CD14-positive monocyte (primary cell): Measurements from ENCODE around the gene NLRP3. TPM values are rescaled to one million over a fixed set of nuclear protein-coding genes. Genes with fewer than 3 reads are reported as not detected.

ENCODE experiments used
- DNase-seq, 3 donors: peaks; one replicate each; pipeline ENCODE4 v3.0.0-alpha.2; 2011 to 2022
- H2AFZ ChIP-seq: 2 replicates; pipeline ENCODE4 v1.6.0; 2012; ENCODE audit warnings: mild to moderate bottlenecking, low read depth, low read length, inconsistent platforms; ENCODE audit not compliant: insufficient read depth, poor library complexity, severe bottlenecking
- H3K27ac ChIP-seq, 2 donors: 1 replicate in 1 of 2; 2 replicates in 1 of 2; pipeline ENCODE4 v1.5.1; 2012 to 2013; ENCODE audit warnings: low read length in 2 of 2, control low read depth in 1 of 2, inconsistent platforms in 1 of 2, low read depth in 1 of 2, mild to moderate bottlenecking in 1 of 2
- H3K27me3 ChIP-seq, 2 donors: one replicate each; pipeline versions ENCODE4 v1.6.0 to v1.6.1; 2011 to 2013; ENCODE audit warnings: low read length in 2 of 2; ENCODE audit not compliant: control insufficient read depth in 2 of 2, insufficient read depth in 2 of 2
- H3K36me3 ChIP-seq, 2 donors: replicated peaks in 1 of 2; 1 replicate in 1 of 2; 2 replicates in 1 of 2; pipeline versions ENCODE4 v1.5.1 to v1.6.1; 2012 to 2013; ENCODE audit warnings: low read length in 2 of 2, control low read depth in 1 of 2, inconsistent platforms in 1 of 2, mild to moderate bottlenecking in 1 of 2; ENCODE audit not compliant: insufficient read depth in 2 of 2, control insufficient read depth in 1 of 2
- H3K4me1 ChIP-seq, 2 donors: 1 replicate in 1 of 2; 2 replicates in 1 of 2; pipeline versions ENCODE4 v1.5.1 to v1.6.1; 2012 to 2013; ENCODE audit warnings: low read length in 2 of 2, control low read depth in 1 of 2, inconsistent platforms in 1 of 2, mild to moderate bottlenecking in 1 of 2, moderate library complexity in 1 of 2; ENCODE audit not compliant: insufficient read depth in 2 of 2, control insufficient read depth in 1 of 2
- H3K4me2 ChIP-seq: replicated peaks from 2 replicates; pipeline ENCODE3; 2012; ENCODE audit warnings: low read length, moderate library complexity, mild to moderate bottlenecking; ENCODE audit not compliant: poor library complexity, severe bottlenecking; ENCODE audit errors: extremely low read depth
- H3K4me3 ChIP-seq, 3 experiments: fragments of 200-600 bp in 1 of 3; sonication (generic) in 1 of 3; replicated peaks in 1 of 3; 1 replicate in 2 of 3; 2 replicates in 1 of 3; pipeline ENCODE4 v1.5.1; 2011 to 2013; ENCODE audit warnings: low read length in 3 of 3, mild to moderate bottlenecking in 3 of 3, control low read depth in 2 of 3, low read depth in 2 of 3, inconsistent platforms in 1 of 3, moderate library complexity in 1 of 3
- H3K79me2 ChIP-seq: 2 replicates; pipeline ENCODE4 v1.6.0; 2012; ENCODE audit warnings: mild to moderate bottlenecking, control low read depth, inconsistent platforms, low read length, moderate library complexity; ENCODE audit not compliant: insufficient read depth
- H3K9ac ChIP-seq: 2 replicates; pipeline ENCODE4 v1.6.0; 2017; ENCODE audit warnings: low read length, mild to moderate bottlenecking; ENCODE audit not compliant: insufficient read depth, poor library complexity, severe bottlenecking
- H3K9me3 ChIP-seq, 2 donors: replicated peaks in 1 of 2; 1 replicate in 1 of 2; 2 replicates in 1 of 2; pipeline versions ENCODE4 v1.5.1 to v1.6.1; 2012 to 2013; ENCODE audit warnings: low read length in 2 of 2, control low read depth in 1 of 2; ENCODE audit not compliant: control insufficient read depth in 1 of 2, insufficient read depth in 1 of 2
- H4K20me1 ChIP-seq: 2 replicates; pipeline ENCODE4 v1.6.0; 2012; ENCODE audit warnings: mild to moderate bottlenecking, low read length, control low read depth, moderate library complexity; ENCODE audit not compliant: insufficient read depth
- H3K27ac Mint-ChIP-seq, 7 donors: one replicate each; pipeline ENCODE4 v1.8.0; 2020; ENCODE audit warnings: mild to moderate bottlenecking in 7 of 7, mixed read lengths in 7 of 7, moderate library complexity in 6 of 7, inconsistent platforms in 2 of 7
- H3K27me3 Mint-ChIP-seq, 3 donors: one replicate each; pipeline ENCODE4 v1.8.0; 2021 to 2022; ENCODE audit warnings: low read depth in 3 of 3, mild to moderate bottlenecking in 3 of 3, mixed read lengths in 3 of 3, moderate library complexity in 3 of 3, inconsistent platforms in 1 of 3
- H3K36me3 Mint-ChIP-seq, 2 donors: one replicate each; pipeline ENCODE4 v1.8.0; 2020; ENCODE audit warnings: mixed read lengths in 2 of 2, inconsistent platforms in 1 of 2, mild to moderate bottlenecking in 1 of 2
- H3K4me1 Mint-ChIP-seq: one replicate; pipeline ENCODE4 v1.8.0; 2020; ENCODE audit warnings: mild to moderate bottlenecking, mixed read lengths
- H3K4me3 Mint-ChIP-seq, 2 donors: one replicate each; pipeline ENCODE4 v1.8.0; 2020; ENCODE audit warnings: mild to moderate bottlenecking in 2 of 2, mixed read lengths in 2 of 2, moderate library complexity in 1 of 2
- H3K9me3 Mint-ChIP-seq, 7 donors: one replicate each; pipeline ENCODE4 v1.8.0; 2020 to 2022; ENCODE audit warnings: mixed read lengths in 7 of 7, mild to moderate bottlenecking in 6 of 7, moderate library complexity in 6 of 7, inconsistent platforms in 2 of 7
- CTCF ChIP-seq: fragments of 200-600 bp; IDR thresholded peaks from one replicate; pipeline ENCODE4 v1.8.0; 2022; ENCODE audit warnings: antibody characterized with exemption, mild to moderate bottlenecking
- WGBS: methylation state at CpG from one replicate; pipeline ENCODE4 v1.1.5; 2013; ENCODE audit warnings: missing lambda C conversion rate; ENCODE audit not compliant: insufficient coverage; 5-methylcytosine and 5-hydroxymethylcytosine counted together
- intact Hi-C, 2 donors: fragments of 100-400 bp; cut with micrococcal nuclease; formaldehyde crosslinking; loops; one replicate each; pipeline versions ENCODE4 v1.15.0 to v1.15.1; 2023
- polyA plus RNA-seq, 3 donors: library from polyadenylated mRNA; depleted of rRNA in 1 of 3; unstranded in 2 of 3; stranded (reverse) in 1 of 3; fragments of 300-500 nt in 2 of 3; fragments of >200 nt in 1 of 3; fragmentation: Illumina TruSeq in 2 of 3; gene quantifications; 1 replicate in 2 of 3; 2 replicates in 1 of 3; pipeline ENCODE4 v1.2.3, GENCODE V29; 2012 to 2021

The NLRP3 gene
- polyA plus RNA-seq, 3 donors, result 56.2 to 400 (median 61.9) TPM

GRCh38 chr1:247471445-247472016, 55.6 kb downstream of the NLRP3 start:
- TF ChIP-seq CTCF, result no peak
- Histone ChIP-seq H3K79me2 (no peaks in the 10 kb centered on the region), H3K27me3 (no peaks in the 10 kb centered on the region), H3K36me3 (no peaks in the 10 kb centered on the region), H3K4me3 (no peak overlapping the region), H3K27ac (no peak overlapping the region), H3K9ac (no peak overlapping the region), H3K9me3 (no peaks in the 10 kb centered on the region), H4K20me1 (no peaks in the 10 kb centered on the region), H3K4me2 (no peak overlapping the region), H3K4me1 (peaks cover 0 to 6% of the 10 kb centered on the region in 2 donors), H2AFZ (no peak overlapping the region)
- Mint-ChIP-seq H3K4me3 (no peak overlapping the region), H3K27me3 (peaks cover 0 to 9% (median 0%) of the 10 kb centered on the region in 3 donors), H3K9me3 (peaks cover 0 to 4% (median 2%) of the 10 kb centered on the region in 7 donors), H3K27ac (no peak overlapping the region), H3K4me1 (peaks cover 5% of the 10 kb centered on the region), H3K36me3 (no peaks in the 10 kb centered on the region)
- no peak for DNase-seq
- WGBS, result 83% methylated on average over 10 of the region's 12 CpGs
- intact Hi-C loops, result no loop called here

- Mint-ChIP-seq H3K4me1 (peaks cover 5% of the 10 kb centered on the region), H3K27me3 (peaks cover 0 to 9% (median 0%) of the 10 kb centered on the region in 3 donors), H3K36me3 (no peaks in the 10 kb centered on the region), H3K4me3 (no peak overlapping the region), H3K9me3 (peaks cover 0 to 4% (median 2%) of the 10 kb centered on the region in 7 donors), H3K27ac (no peak overlapping the region)
- peaks cover 0 to 8% of the 10 kb centered on the region in 2 donors for H3K4me1 ChIP-seq
- no peaks in the 10 kb centered on the region for H3K27me3 ChIP-seq
- H3K9ac ChIP-seq, result no peak overlapping the region
- no peak overlapping the region for H2AFZ ChIP-seq
- H3K27ac ChIP-seq, result no peak overlapping the region
- DNase-seq, result no peak
- intact Hi-C loops, result no loop called here
- no CpG with 5 or more reads among the region's 1 CpG for WGBS
- no peaks in the 10 kb centered on the region for H3K36me3 ChIP-seq
- no peak overlapping the region for H3K4me2 ChIP-seq
- no peaks in the 10 kb centered on the region for H4K20me1 ChIP-seq
- H3K9me3 ChIP-seq, result no peaks in the 10 kb centered on the region
- H3K4me3 ChIP-seq, result no peak overlapping the region
- no peak for TF ChIP-seq CTCF
- no peaks in the 10 kb centered on the region for H3K79me2 ChIP-seq
Measured at GRCh38 chr1:247472035-247472434, 56.1 kb downstream of the NLRP3 start.
